Renal cortex interstitium (tissue), 11 donors: ENCODE measurements around the gene VPS37D. TPM values are rescaled to one million over a fixed set of nuclear protein-coding genes. Genes with fewer than 3 reads are reported as not detected.
"Not testable (repeated sequence)": the region's sequence is repeated elsewhere in the genome, so short reads cannot be mapped to it uniquely, and the experiment has no call there.

Experiments
- DNase-seq, 11 donors: peaks; one replicate each; pipeline ENCODE4 v3.0.0-alpha.2; 2013; ENCODE audit warnings: low read depth in 9 of 11, low spot score in 4 of 11; ENCODE audit errors: extremely low read depth in 1 of 11
- polyA plus RNA-seq, 3 donors: library from polyadenylated mRNA; unstranded; fragments of 120-200 nt; gene quantifications; one replicate each; pipeline ENCODE4 v1.2.1, GENCODE V29; 2013; ENCODE audit not compliant: insufficient read length in 3 of 3

Gene VPS37D
- polyA plus RNA-seq, 3 donors, result 9.6 to 17.7 (median 16.3) TPM

DNA sequence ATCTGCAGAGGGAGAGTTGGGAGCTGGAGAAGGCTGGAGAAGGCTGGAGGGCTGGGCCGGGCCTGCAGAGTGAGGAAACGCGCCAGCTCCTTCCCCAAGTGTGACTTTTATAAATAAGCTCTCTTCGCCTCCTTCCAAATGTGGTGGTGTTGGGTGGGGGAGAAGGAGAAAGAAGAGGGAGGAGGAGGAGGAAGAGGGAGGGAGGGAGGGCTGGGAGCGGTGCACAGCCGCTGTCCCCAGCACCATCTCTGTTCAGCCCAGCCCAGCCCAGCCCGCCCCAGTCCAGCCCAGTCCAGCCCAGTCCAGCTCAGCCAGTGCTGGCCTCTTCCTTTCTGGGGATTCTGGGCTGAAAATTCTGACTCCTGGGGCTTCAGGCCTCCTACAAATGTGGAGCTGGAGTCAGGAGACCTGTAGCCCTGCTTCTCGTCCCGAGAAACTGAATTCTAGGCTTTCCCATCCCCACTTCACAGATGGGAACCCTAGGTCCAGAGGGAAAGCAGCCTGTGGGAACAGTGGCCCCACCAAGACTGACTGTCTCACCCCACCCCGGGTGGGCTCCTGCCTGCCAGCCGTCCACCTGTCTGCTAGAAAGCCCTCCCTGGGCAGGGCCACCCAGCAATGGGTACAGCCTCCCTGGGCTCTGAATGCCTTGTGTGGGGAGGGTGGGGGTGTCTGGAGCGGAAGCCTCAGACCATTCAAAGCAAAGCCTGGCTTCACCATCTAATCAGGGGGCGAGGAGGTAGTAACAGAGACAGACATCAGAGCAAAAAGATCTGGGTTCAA lies 49.6 kb downstream of the VPS37D start:
- no peak for DNase-seq

DNA sequence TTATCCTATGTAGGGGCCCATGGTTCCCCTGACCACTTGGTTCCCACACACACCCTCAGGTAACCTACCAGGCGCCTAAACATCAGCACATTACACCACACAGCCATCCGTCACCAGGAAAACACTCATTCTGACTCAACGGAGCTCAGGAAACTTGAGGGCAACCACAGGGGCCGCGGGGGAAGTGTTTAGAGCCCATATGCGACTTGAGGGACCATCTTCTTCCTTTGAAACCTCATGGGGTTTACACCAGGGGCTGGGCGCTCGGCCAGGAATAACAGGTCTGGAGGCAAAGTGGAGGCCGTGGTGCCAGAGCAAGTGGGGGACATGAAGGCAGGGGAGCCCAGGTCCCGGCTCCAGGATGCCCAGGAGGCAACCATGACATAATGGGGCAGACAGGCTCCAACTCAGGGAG lies 50.4 kb downstream of the VPS37D start:
- no peak for DNase-seq

DNA sequence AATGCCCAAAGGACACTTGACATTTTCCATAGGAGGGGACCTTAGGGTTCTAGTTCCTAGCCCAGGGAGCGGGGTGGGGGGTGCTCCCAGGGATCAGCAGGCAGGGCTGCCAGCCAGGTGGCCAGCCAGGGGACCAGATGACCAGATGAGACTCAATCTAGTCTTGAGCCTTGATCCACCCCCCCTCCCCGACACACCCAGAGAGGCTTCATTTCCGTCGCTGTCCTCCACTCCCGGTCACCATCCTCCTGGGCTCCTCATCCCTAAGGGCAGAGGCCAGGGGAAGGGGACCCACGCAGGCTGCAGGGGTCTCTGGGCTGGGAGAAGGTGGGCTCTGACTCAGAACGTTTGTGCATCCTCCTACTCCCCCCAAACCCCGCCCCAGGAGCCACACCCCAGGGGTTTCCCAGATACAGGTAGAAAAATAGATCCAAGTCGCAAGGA lies 50.8 kb downstream of the VPS37D start:
- no peak for DNase-seq

DNA sequence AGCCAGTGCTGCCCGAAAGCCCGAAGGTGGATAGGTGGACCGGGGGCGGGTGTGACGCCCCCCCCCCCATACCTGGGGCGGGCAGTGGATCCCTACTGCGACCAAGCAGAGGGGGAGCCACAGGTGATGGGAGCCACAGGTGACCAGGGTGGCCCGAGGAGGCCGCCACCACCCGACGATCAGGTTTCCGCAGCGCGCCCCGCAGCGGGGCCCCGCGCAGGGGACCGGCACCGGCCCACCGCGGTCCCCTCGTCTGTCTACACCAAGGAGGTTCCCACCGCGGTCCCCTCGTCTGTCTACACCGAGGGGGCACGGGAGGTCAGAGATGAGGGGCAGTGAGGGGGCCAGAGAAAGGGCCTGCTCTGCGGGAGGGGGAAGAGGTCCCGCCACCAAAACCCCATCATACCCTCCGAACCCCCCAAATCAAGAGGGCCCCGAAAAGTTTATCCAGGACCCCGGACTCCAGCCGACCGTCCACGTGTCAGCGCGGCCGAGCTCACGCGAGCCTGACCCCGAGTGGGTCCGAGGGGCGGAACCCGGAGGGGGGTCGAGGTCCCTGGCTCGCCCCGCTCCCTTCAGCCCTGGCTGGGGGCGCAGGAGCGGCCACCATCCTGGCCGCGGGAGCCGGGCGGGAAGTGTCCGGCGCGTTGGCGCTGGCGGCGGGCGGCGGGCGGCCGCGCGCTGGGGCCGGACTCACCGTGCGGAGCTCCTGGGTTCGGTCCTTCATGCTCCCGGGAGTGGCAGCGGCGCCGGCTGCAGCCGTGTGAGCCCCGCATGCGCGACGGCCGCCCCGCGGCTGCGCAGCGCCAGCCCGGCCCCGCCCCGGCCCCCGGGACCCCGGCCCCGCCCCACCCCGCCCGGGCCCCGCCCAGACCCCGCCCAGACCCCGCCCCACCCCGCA lies 51.5 kb downstream of the VPS37D start, which contains the start of gene STX1A:
Gene STX1A, minus strand, starts transcription at position 765 of the 901 bp plus-strand sequence. Its CDS starts 38 bp downstream, at position 727.
- DNase-seq, result no peak

DNA sequence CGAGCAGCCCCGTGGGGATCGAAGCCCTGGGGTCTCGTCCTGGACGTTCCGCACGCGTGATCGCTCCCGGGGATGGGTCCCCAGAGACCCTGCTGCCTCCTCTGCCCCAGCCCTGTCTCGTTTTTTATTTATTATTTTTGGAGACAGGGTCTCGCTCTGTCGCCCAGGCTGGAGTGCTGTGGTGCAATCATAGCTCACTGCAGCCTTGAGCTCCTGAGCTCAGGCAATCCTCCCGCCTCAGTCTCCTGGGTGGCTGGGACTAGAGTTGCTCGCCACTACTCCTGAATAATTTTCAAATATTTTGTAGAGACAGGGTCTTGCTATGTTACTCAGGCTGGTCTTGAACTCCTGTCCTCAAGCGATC lies 52.2 kb downstream of the VPS37D start:
- DNase-seq, result no peak

DNA sequence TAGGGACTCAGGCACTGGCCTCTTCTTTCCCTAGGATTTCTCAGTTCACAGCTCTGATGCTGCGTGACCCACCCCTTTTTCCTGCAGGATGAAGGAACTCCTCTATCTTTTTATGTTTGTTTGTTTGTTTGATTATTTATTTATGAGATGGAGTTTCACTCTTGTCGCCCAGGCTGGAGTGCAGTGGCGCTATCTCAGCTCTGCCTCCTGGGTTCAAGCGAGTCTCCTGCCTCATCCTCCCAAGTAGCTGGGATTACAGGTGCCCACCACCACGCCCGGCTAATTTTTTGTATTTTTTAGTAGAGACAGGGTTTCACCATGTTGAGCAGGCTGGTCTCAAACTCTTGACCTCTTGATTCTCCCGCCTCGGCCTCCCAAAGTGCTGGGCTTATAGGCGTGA lies 52.8 kb downstream of the VPS37D start:
- DNase-seq, result not testable (repeated sequence)

DNA sequence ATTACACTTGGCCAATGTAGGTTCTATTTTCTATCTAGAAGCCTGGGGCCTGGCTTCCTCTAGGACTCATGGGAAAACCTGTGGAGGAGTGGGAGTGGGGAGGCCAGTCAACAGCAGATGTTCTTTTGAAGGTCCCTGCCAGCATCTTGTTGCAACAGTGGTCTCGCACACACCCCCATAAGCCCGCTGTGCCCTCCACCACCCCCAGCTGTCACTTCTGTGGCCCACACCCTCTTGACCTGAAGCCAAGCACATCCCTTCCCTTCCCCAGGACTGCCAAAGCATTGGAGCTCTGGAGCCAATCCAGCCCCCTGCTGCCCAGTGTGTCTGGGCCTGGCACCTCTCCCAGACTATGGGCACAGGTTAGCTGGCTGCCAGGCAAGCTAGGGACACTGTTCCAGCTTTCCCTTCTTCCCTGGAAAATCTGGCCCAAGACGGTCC lies 53.8 kb downstream of the VPS37D start:
- DNase-seq, result no peak

Other genes starting within 250 kb of the VPS37D start
- gene FZD9, start 234.1 kb upstream of the VPS37D start, polyA plus RNA-seq, result under 1 TPM; 0.23 to 0.63 (median 0.26) TPM
- gene BAZ1B, start 145.5 kb upstream of the VPS37D start, polyA plus RNA-seq, result 10 to 100 TPM; 60.4 to 84.6 (median 82.2) TPM
- gene BCL7B, start 110.1 kb upstream of the VPS37D start, polyA plus RNA-seq, result 10 to 100 TPM; 36.2 to 40.3 (median 40.3) TPM
- gene TBL2, start 89.3 kb upstream of the VPS37D start, polyA plus RNA-seq, result 10 to 100 TPM; 36.5 to 41.1 (median 40.1) TPM
- 1 to 10 TPM; 4.8 to 8.5 (median 5.6) TPM for gene MLXIPL, start 43.3 kb upstream of the VPS37D start, polyA plus RNA-seq
- gene DNAJC30, start 15.6 kb downstream of the VPS37D start, polyA plus RNA-seq, result 10 to 100 TPM in 2 of 3 donors, 1 to 10 TPM in 1; 8.9 to 11.2 (median 10.9) TPM
- gene BUD23, start 15.8 kb downstream of the VPS37D start, polyA plus RNA-seq, result 100 to 1,000 TPM in 1 of 3 donors, 10 to 100 TPM in 2; 88.5 to 112 (median 93.8) TPM
- gene STX1A, start 51.8 kb downstream of the VPS37D start, polyA plus RNA-seq, result 10 to 100 TPM in 2 of 3 donors, 1 to 10 TPM in 1; 7.4 to 11.0 (median 10.5) TPM
- 10 to 100 TPM; 23.7 to 35.9 (median 26.1) TPM for gene ABHD11, start 71.0 kb downstream of the VPS37D start, polyA plus RNA-seq
- gene CLDN3, start 102.4 kb downstream of the VPS37D start, polyA plus RNA-seq, result 10 to 100 TPM; 23.9 to 73.3 (median 54.1) TPM
- gene CLDN4, start 163.2 kb downstream of the VPS37D start, polyA plus RNA-seq, result 10 to 100 TPM; 57.3 to 98.1 (median 83.9) TPM
- gene METTL27, start 174.7 kb downstream of the VPS37D start, polyA plus RNA-seq, result 10 to 100 TPM in 2 of 3 donors, 1 to 10 TPM in 1; 3.5 to 15.9 (median 12.9) TPM
- gene TMEM270, start 193.3 kb downstream of the VPS37D start, polyA plus RNA-seq, result under 1 TPM in 1 of 3 donors, not detected in 2; 0.21 TPM